Medulla oblongata (tissue), 1 donor: ENCODE measurements around the gene MED29.

ENCODE experiments used
- DNase-seq: peaks from one replicate; pipeline ENCODE4 v3.0.0-alpha.2; 2015; ENCODE audit errors: extremely low spot score

Gene MED29

DNA sequence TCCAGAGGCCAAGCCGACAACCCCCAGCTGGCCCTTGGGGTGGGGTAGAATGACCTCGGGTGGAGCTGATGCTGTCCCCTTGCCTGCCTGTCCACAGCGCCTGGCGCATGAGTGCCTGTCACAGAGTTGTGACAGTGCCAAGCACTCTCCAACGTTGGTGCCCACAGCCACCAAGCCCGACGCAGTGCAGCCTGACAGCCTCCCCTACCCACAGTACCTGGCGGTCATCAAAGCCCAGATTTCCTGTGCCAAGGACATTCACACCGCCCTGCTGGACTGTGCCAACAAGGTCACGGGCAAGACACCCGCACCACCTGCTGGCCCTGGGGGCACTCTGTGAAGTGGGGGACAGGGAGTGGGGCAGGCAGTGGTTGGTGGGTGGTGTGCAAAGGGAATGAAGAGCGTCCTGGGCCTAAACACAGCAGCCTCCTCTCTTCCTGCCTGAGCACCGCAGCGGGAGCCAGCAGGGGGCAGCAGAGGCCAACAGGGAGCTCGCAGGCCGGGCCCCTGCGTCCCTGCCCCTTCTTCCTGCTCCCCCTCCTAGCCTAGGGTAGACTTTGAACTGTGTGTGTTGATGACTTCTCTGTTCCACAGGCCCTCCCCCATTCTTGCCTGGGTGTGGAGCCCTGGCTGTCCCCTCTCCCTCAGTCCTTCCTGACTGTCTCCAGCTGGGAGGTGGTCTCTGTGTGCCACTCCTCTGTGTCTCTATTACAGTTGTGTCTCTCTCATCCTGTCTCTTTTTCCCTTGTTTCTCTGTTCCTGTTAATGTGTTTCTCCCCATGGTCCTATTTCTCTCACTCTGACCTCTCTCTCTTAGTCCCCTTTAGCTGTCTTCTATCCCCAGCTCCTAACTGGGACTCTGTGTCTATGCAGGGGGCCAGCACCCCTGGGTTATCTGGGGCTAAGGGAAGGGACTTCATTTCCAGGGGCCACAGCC is 6.5 kb downstream of the MED29 start:
- DNase-seq = peak; percentile 86

DNA sequence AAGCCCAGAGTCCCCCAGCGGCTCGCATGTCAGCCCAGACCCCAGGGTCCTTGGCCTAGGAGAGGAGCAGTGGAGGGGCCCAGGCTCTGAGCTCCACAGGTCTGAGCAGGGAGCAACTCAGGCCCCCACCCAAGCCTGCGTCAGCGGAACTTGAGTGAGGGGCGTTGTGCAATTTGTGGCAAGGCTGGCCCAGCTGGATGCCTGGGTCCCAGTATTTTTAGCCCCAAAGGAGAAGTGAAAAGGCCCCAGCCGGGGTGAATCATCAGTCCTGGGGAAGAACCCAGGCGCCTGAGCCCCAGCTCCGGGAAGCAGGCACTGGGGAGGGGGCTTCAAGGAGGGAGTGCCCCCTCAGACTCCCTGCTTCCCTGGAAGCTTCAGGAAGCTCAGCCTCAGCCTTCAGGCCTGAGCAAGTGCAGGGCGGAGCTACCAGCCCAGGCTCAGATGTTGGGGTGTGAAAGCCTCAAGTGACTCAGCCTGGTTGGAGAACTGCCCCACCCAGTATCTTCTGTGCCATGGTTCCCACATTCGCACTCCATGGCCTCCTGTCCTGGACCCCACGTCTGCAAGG is 7.2 kb downstream of the MED29 start:
- peak; percentile 73 for DNase-seq

- no peak for DNase-seq
These were observed 8.5 kb downstream of the MED29 start for GRCh38 chr19:39399668-39400050.

- no peak for DNase-seq
These were observed 8.9 kb downstream of the MED29 start for GRCh38 chr19:39400061-39400460.

- DNase-seq = no peak
These were observed 9.9 kb downstream of the MED29 start for GRCh38 chr19:39401070-39401548.

GRCh38 chr19:39401549-39402345 is 10.6 kb downstream of the MED29 start:
- peak; percentile 65 for DNase-seq

DNA sequence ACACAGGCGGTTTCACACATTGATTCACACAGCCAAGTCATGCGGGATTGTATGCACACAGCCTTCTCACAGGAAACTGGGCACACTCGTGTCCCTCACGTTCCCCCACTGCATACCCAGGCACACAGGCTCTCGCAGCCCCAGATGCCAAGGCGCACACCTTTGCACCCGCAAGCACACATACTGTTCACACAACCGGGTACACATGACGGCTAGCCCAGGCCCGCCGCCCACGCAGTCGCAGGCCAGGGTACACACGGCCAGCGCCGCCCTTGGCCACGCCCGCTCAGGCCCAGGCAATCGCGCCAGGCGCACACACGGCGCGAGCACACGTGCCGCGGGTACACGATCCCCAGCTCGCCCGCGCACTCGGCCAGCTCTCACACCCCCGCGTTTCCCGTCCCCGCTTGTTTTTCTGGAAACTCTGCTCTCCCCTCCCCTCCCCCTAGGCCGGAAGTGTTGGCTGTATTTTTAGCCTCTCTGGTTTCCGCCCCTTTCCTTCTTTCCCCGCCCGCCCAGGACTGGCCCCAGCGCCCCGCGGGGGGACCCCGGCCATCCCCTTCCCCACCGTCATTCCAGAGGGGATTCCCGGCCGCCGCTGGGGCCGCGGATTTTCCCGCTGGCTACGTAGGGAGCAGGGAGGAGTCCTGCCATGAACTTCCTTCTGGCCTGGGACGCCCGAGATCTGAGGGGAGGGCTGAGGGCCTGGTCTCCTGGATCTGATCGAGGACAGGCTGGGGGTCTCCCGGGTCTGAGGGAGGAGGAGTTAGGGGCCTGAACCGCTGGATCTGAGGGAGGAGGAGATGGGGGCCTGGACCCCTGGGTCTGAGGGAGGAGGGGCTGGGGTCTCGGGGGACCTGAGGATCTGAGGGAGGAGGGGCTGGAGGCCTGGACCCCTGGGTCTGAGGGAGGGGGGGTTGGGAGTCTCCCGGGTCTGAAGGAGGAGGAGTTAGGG is 11.4 kb downstream of the MED29 start:
- peak; percentile 84 for DNase-seq

- DNase-seq = peak; percentile 88
These were observed 12.4 kb downstream of the MED29 start for GRCh38 chr19:39403331-39404312.

GRCh38 chr19:39405261-39405957 is 14.2 kb downstream of the MED29 start:
- no peak for DNase-seq

GRCh38 chr19:39405958-39406655 is 14.9 kb downstream of the MED29 start:
- no peak for DNase-seq

DNA sequence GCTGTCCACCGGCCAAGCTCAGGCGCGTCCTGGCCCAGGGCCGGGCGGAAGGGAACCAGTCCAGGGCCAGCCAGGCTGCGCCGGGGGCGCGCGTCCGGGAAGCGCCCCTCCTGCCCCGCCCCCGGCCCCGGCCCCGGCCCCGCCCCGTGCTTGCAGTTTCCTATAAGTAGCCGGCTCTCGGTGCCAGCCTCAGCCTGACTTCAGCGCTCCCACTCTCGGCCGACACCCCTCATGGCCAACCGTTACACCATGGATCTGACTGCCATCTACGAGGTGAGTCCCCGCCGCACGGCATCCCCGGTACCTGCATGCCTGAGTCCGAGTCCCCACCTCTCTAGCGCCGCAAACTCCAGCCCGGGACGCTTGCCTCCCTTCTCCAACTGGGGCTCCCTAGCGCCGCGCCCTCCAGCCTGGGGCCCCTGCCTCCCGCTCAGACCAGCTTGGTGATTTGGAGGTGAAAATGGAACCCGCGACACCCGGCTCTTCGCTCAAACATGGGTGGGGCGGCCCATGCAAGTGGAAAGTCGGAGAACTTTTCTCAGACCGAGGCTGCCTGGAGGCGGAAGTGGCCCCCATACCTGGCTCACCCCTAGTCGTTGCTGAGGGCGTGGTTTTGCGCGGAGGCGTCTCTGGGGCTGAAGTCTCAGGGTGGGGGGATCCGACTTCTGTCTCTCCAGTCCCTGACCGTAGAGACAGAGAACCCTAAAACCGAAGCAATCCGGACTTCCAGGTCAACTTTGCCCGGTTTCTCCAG is 15.7 kb downstream of the MED29 start, which contains the start of gene ZFP36:
Gene ZFP36 (plus strand): TSS at position 192 of the 754 bp plus-strand sequence. CDS start 58 bp downstream, at position 250.
- peak; percentile 82 for DNase-seq

DNA sequence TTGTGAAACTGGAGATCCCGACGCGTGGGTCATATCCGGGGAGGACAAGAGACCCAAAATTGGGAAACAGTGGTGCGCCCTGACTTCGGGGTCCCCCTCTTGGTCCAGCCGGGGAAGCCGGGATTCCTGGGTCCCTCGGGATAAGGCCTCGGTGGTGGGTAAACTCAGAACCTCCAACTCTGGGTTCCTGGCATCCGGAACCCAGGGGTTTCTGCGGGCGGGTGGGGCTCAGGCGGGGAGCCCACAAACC is 16.2 kb downstream of the MED29 start:
- DNase-seq = no peak

DNA sequence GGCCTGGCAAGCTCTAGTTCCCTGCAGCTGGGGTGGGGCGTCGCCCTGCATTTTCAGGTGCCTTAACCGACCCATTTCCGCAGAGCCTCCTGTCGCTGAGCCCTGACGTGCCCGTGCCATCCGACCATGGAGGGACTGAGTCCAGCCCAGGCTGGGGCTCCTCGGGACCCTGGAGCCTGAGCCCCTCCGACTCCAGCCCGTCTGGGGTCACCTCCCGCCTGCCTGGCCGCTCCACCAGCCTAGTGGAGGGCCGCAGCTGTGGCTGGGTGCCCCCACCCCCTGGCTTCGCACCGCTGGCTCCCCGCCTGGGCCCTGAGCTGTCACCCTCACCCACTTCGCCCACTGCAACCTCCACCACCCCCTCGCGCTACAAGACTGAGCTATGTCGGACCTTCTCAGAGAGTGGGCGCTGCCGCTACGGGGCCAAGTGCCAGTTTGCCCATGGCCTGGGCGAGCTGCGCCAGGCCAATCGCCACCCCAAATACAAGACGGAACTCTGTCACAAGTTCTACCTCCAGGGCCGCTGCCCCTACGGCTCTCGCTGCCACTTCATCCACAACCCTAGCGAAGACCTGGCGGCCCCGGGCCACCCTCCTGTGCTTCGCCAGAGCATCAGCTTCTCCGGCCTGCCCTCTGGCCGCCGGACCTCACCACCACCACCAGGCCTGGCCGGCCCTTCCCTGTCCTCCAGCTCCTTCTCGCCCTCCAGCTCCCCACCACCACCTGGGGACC is 16.6 kb downstream of the MED29 start:
- no peak for DNase-seq

GRCh38 chr19:39408392-39409207 is 17.4 kb downstream of the MED29 start:
- no peak for DNase-seq

GRCh38 chr19:39409208-39410016 is 18.2 kb downstream of the MED29 start:
- peak; percentile 76 for DNase-seq
